ENCODE measurements around the gene TSPYL1. TPM values are rescaled to one million over a fixed set of nuclear protein-coding genes. Genes with fewer than 3 reads are reported as not detected.

Gene TSPYL1
- total RNA-seq, 2 donors from 2014 or later: 60.0 to 74.9 TPM

DNA sequence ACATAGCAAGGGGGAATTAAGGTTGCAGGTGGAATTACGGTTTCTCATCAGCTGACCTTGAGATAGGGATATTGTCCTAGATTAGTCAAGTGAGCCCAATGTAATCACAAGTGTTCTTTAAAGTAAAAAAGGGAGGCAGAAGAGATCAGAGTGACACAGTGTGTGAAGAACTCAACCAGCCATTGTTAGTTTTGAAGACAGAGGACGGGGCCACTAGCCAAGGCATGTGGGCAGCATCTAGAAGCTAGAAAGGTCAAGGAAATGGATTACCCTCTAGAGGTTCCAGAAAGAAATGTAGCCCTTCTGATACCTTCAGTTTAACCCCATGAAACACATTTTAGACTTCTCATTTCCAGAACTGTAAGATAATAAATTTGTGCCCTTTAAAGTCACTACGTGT, 18.5 kb upstream of the TSPYL1 start:
- Histone ChIP-seq H3K4me1 (ENCODE audit: control insufficient read depth in 1 of 2, low read depth in 2 of 2) (peaks cover 13 to 14% of the 10 kb centered on the region in 2 donors), H3K9me3 (peaks cover 4% of the 10 kb centered on the region), H3K27me3 (replicated peaks; ENCODE audit: insufficient read depth) (no peaks in the 10 kb centered on the region), H3K27ac (no peak overlapping the region), H3K36me3 (no peaks in the 10 kb centered on the region), H3K4me3 (no peak overlapping the region)
- DNase-seq (ENCODE audit: low spot score) (no peak), ATAC-seq (ENCODE audit: insufficient number of reproducible peaks, low FRiP score, low read depth) (no peak)
- TF ChIP-seq, protein P1, sequence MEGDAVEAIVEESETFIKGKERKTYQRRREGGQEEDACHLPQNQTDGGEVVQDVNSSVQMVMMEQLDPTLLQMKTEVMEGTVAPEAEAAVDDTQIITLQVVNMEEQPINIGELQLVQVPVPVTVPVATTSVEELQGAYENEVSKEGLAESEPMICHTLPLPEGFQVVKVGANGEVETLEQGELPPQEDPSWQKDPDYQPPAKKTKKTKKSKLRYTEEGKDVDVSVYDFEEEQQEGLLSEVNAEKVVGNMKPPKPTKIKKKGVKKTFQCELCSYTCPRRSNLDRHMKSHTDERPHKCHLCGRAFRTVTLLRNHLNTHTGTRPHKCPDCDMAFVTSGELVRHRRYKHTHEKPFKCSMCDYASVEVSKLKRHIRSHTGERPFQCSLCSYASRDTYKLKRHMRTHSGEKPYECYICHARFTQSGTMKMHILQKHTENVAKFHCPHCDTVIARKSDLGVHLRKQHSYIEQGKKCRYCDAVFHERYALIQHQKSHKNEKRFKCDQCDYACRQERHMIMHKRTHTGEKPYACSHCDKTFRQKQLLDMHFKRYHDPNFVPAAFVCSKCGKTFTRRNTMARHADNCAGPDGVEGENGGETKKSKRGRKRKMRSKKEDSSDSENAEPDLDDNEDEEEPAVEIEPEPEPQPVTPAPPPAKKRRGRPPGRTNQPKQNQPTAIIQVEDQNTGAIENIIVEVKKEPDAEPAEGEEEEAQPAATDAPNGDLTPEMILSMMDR (IDR thresholded peaks at IDR 0.05): no peak

DNA sequence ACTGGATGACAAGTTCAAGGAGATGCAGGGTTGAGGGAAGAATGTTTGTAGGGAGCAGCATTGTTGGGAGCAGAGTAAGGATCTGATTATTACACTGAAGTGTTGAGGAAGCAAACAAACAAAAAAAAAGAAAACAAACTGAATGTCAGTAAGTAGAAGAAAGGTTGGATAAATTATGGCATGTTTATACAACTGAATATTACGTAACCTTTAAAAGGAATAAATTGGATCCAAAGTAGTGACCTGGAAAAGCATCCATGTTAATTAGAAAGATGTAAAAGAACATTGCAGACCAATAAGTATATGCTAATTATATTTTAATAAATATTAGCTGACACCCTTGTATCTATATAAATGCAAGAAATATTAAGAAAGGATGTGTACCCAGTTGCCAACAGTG, 12.8 kb upstream of the TSPYL1 start:
- Histone ChIP-seq H3K36me3 (no peaks in the 10 kb centered on the region), H3K27me3 (replicated peaks; ENCODE audit: insufficient read depth) (no peaks in the 10 kb centered on the region), H3K9me3 (no peaks in the 10 kb centered on the region), H3K27ac (no peak overlapping the region), H3K4me1 (ENCODE audit: control insufficient read depth in 1 of 2, low read depth in 2 of 2) (no peaks in the 10 kb centered on the region), H3K4me3 (no peak overlapping the region)
- ATAC-seq (ENCODE audit: insufficient number of reproducible peaks, low FRiP score, low read depth): no peak
- TF ChIP-seq, protein P1 (IDR thresholded peaks at IDR 0.05): no peak
- DNase-seq (ENCODE audit: low spot score): no peak

DNA sequence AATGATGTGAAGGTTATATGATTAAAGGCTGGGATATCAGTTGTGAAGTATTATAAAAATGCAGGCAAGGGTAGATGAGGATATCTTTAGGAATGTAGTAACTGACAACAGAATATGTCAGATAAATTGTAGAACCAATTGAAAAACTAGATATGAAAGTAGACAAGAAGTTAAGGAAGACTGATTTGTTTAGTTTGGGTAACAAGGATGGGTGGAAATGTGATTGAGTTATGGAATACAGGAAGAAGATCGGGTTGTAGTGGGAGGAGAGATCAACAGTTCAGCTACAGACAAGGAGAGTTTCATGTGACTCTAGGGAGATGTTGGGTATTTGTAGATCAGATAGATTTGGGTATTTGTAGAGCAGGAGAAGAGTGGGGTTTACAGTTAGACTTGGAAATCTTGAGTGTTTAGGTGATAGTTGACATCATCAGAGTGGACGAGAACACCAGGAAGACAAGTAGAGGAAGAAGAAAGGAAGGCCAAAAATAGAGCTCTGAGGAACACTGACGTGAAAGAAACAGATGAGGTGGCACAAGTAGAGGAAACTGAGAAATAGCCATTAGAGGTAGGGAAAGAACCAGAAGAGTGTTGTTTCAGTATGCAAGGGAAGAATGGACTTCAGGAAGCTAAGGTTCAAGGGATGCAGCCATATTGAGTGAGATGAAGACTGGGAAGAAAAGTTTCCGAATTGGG, 12.1 kb upstream of the TSPYL1 start:
- Histone ChIP-seq H3K36me3 (no peaks in the 10 kb centered on the region), H3K4me3 (no peak overlapping the region), H3K27ac (no peak overlapping the region), H3K9me3 (no peaks in the 10 kb centered on the region), H3K4me1 (ENCODE audit: control insufficient read depth in 1 of 2, low read depth in 2 of 2) (no peaks in the 10 kb centered on the region), H3K27me3 (replicated peaks; ENCODE audit: insufficient read depth) (no peaks in the 10 kb centered on the region)
- DNase-seq (ENCODE audit: low spot score) (no peak), ATAC-seq (ENCODE audit: insufficient number of reproducible peaks, low FRiP score, low read depth) (no peak)
- TF ChIP-seq, protein P1 (IDR thresholded peaks at IDR 0.05): no peak

DNA sequence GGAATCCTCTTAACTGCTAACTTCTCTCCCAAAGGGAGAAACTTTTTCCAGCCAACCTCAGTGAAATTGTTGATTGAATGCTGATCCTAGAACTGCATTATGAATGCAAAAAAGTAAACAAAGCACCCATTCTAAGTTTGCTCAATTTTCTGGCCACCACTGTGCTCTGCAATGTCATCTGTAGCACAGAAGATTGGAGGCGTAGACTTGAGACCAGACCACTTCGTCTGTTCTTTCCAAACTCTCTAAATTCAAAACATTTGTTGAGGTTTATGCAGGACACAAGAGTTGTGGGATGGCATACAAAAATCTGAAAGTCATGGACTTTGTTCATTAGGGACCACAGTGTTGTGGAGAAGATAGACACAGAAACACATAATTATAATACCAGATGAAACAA, 11.1 kb upstream of the TSPYL1 start:
- Histone ChIP-seq H3K9me3 (no peaks in the 10 kb centered on the region), H3K27ac (no peak overlapping the region), H3K27me3 (replicated peaks; ENCODE audit: insufficient read depth) (no peaks in the 10 kb centered on the region), H3K36me3 (no peaks in the 10 kb centered on the region), H3K4me1 (ENCODE audit: control insufficient read depth in 1 of 2, low read depth in 2 of 2) (no peaks in the 10 kb centered on the region), H3K4me3 (no peak overlapping the region)
- DNase-seq (ENCODE audit: low spot score) (no peak), ATAC-seq (ENCODE audit: insufficient number of reproducible peaks, low FRiP score, low read depth) (no peak)
- TF ChIP-seq, protein P1 (IDR thresholded peaks at IDR 0.05): no peak

DNA sequence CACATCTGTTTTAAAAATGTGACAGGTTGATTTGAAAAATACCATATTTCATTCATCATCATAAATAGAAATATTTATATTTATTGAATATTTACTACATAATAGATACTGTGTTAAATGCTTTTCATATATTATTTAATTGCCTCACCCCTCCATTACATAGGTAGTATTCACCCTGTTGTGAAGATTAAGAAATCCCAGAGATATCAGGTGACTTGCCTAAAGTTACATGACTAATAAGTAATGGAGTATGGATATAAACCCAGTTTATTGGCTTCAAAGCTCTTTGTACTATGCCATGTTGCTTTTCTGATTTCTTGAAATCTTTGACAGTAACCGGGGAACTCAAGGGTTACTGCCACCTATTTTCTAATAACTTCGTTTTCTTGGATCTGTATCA, 10.1 kb upstream of the TSPYL1 start:
- no peaks in the 10 kb centered on the region for H3K36me3 ChIP-seq
- H3K27ac ChIP-seq: no peak overlapping the region
- TF ChIP-seq, protein P1 (IDR thresholded peaks at IDR 0.05): no peak
- ATAC-seq (ENCODE audit: insufficient number of reproducible peaks, low FRiP score, low read depth) (no peak), DNase-seq (ENCODE audit: low spot score) (no peak)
- H3K9me3 ChIP-seq: no peaks in the 10 kb centered on the region
- no peaks in the 10 kb centered on the region for H3K27me3 ChIP-seq (replicated peaks; ENCODE audit: insufficient read depth)
- H3K4me1 ChIP-seq (ENCODE audit: control insufficient read depth in 1 of 2, low read depth in 2 of 2): no peaks in the 10 kb centered on the region
- no peak overlapping the region for H3K4me3 ChIP-seq

All from thoracic aorta (tissue), 2 donors.